HG03060 (cell line): Measurements from ENCODE around the gene LURAP1L.

Source experiments
- ATAC-seq: cut with Tn5 transposase; IDR thresholded peaks from one replicate; pipeline ENCODE4 v1.9.1; 2021; ENCODE audit warnings: low read depth, moderate number of reproducible peaks; ENCODE audit not compliant: unreplicated experiment

LURAP1L gene

GRCh38 chr9:12775679-12776512 lies 1.1 kb downstream of the LURAP1L start:
- peak; percentile 88 for ATAC-seq

- ATAC-seq = no peak
These were observed 1.8 kb downstream of the LURAP1L start for GRCh38 chr9:12776513-12777055.

GRCh38 chr9:12777121-12778022 lies 2.6 kb downstream of the LURAP1L start:
- ATAC-seq = no peak

GRCh38 chr9:12778389-12778788 lies 3.6 kb downstream of the LURAP1L start:
- no peak for ATAC-seq

GRCh38 chr9:12781226-12781733 lies 6.5 kb downstream of the LURAP1L start:
- ATAC-seq = no peak

- no peak for ATAC-seq
These were observed 9.1 kb downstream of the LURAP1L start for GRCh38 chr9:12783767-12784460.

- peak; percentile 95 for ATAC-seq
These were observed 9.8 kb downstream of the LURAP1L start for GRCh38 chr9:12784461-12785259.

- no peak for ATAC-seq
These were observed 10.5 kb downstream of the LURAP1L start for GRCh38 chr9:12785260-12785770.

- ATAC-seq = no peak
These were observed 11.1 kb downstream of the LURAP1L start for GRCh38 chr9:12785941-12786340.

GRCh38 chr9:12790001-12790400 lies 15.2 kb downstream of the LURAP1L start:
- ATAC-seq = no peak

GRCh38 chr9:12790883-12791282 lies 16.1 kb downstream of the LURAP1L start:
- ATAC-seq = no peak

GRCh38 chr9:12794101-12794799 lies 19.4 kb downstream of the LURAP1L start:
- ATAC-seq = no peak

- no peak for ATAC-seq
These were observed 21.8 kb downstream of the LURAP1L start for GRCh38 chr9:12796601-12797000.

GRCh38 chr9:12797037-12797436 lies 22.2 kb downstream of the LURAP1L start:
- no peak for ATAC-seq

GRCh38 chr9:12798066-12798770 lies 23.4 kb downstream of the LURAP1L start:
- no peak for ATAC-seq

GRCh38 chr9:12801187-12801586 lies 26.4 kb downstream of the LURAP1L start:
- ATAC-seq = no peak

- ATAC-seq = no peak
These were observed 26.8 kb downstream of the LURAP1L start for GRCh38 chr9:12801663-12802062.

- ATAC-seq = no peak
These were observed 27.3 kb downstream of the LURAP1L start for GRCh38 chr9:12802093-12802492.
